Immature natural killer cell (primary cell): ENCODE measurements around the gene AZGP1. TPM values are rescaled to one million over a fixed set of nuclear protein-coding genes. Genes with fewer than 3 reads are reported as not detected.
"Not testable (repeated sequence)": the region's sequence is repeated elsewhere in the genome, so short reads cannot be mapped to it uniquely, and the experiment has no call there.

Experiments used
- DNase-seq, 3 donors: peaks; one replicate each; pipeline ENCODE4 v3.0.0; 2022; ENCODE audit warnings: mixed read lengths in 1 of 3
- H3K27ac Mint-ChIP-seq, 6 donors: one replicate each; pipeline ENCODE4 v1.8.0; 2020; ENCODE audit warnings: mixed read lengths in 6 of 6, mild to moderate bottlenecking in 5 of 6, inconsistent platforms in 4 of 6, moderate library complexity in 3 of 6
- H3K27me3 Mint-ChIP-seq, 3 donors: one replicate each; pipeline ENCODE4 v1.8.0; 2020 to 2021; ENCODE audit warnings: low read depth in 3 of 3, mild to moderate bottlenecking in 3 of 3, mixed read lengths in 3 of 3, moderate library complexity in 3 of 3, inconsistent platforms in 1 of 3
- H3K36me3 Mint-ChIP-seq, 3 donors: one replicate each; pipeline ENCODE4 v1.8.0; 2020; ENCODE audit warnings: mixed read lengths in 3 of 3, inconsistent platforms in 2 of 3, mild to moderate bottlenecking in 2 of 3
- H3K4me1 Mint-ChIP-seq, 2 donors: one replicate each; pipeline ENCODE4 v1.8.0; 2020; ENCODE audit warnings: inconsistent platforms in 2 of 2, mild to moderate bottlenecking in 2 of 2, mixed read lengths in 2 of 2, moderate library complexity in 1 of 2
- H3K4me3 Mint-ChIP-seq, 5 donors: one replicate each; pipeline ENCODE4 v1.8.0; 2020; ENCODE audit warnings: mild to moderate bottlenecking in 5 of 5, mixed read lengths in 5 of 5, inconsistent platforms in 3 of 5, moderate library complexity in 3 of 5
- H3K9me3 Mint-ChIP-seq, 6 donors: one replicate each; pipeline ENCODE4 v1.8.0; 2020; ENCODE audit warnings: mild to moderate bottlenecking in 6 of 6, mixed read lengths in 6 of 6, inconsistent platforms in 4 of 6, moderate library complexity in 3 of 6
- polyA plus RNA-seq, 3 donors: library from polyadenylated mRNA; unstranded; fragments of 300-500 nt; fragmentation: Illumina TruSeq; gene quantifications; one replicate each; pipeline ENCODE4 v1.2.3, GENCODE V29; 2021

AZGP1 gene
- not detected for polyA plus RNA-seq

GRCh38 chr7:99975782-99976521, at the start of gene AZGP1:
AZGP1 (minus strand) TSS chr7:99976031; CDS start chr7:99976020, 11 bp downstream.
- Mint-ChIP-seq H3K27ac (no peak within 1 kb of the TSS), H3K4me3 (no peak within 1 kb of the TSS), H3K4me1 (no peaks in the 10 kb centered on the region), H3K9me3 (no peaks in the 10 kb centered on the region), H3K36me3 (no peaks in the 10 kb centered on the region), H3K27me3 (peaks cover 5 to 13% (median 9%) of the 10 kb centered on the region in 3 donors)
- DNase-seq = no peak

- no peaks in the 10 kb centered on the region for H3K9me3 Mint-ChIP-seq
- H3K27ac Mint-ChIP-seq = no peak overlapping the region
- DNase-seq = no peak
Measured at GRCh38 chr7:100024020-100024619, 48.3 kb upstream of the AZGP1 start.

GRCh38 chr7:100023526-100023925, 47.7 kb upstream of the AZGP1 start:
- peaks cover 10 to 11% of the 10 kb centered on the region in 2 donors for H3K4me1 Mint-ChIP-seq
- H3K36me3 Mint-ChIP-seq = peaks cover 4 to 21% (median 6%) of the 10 kb centered on the region in 3 donors
- H3K4me3 Mint-ChIP-seq = no peak overlapping the region
- H3K27me3 Mint-ChIP-seq = peaks cover 0 to 2% (median under 1%) of the 10 kb centered on the region in 3 donors
- H3K9me3 Mint-ChIP-seq = no peaks in the 10 kb centered on the region
- H3K27ac Mint-ChIP-seq = no peak overlapping the region
- no peak for DNase-seq

More at GRCh38 chr7:100024020-100024619, 48.3 kb upstream of the AZGP1 start:
- peaks cover 0 to 2% (median 0%) of the 10 kb centered on the region in 3 donors for H3K27me3 Mint-ChIP-seq
- H3K4me1 Mint-ChIP-seq = peaks cover 7 to 11% of the 10 kb centered on the region in 2 donors
- H3K36me3 Mint-ChIP-seq = peaks cover 4 to 21% (median 6%) of the 10 kb centered on the region in 3 donors
- no peak overlapping the region for H3K4me3 Mint-ChIP-seq

GRCh38 chr7:100022621-100023020, 46.8 kb upstream of the AZGP1 start:
- DNase-seq = no peak
- H3K27ac Mint-ChIP-seq = no peak overlapping the region
- H3K9me3 Mint-ChIP-seq = no peaks in the 10 kb centered on the region
- peaks cover 6 to 21% (median 6%) of the 10 kb centered on the region in 3 donors for H3K36me3 Mint-ChIP-seq
- peaks cover 0 to 4% (median 2%) of the 10 kb centered on the region in 3 donors for H3K27me3 Mint-ChIP-seq
- peaks cover 15 to 19% of the 10 kb centered on the region in 2 donors for H3K4me1 Mint-ChIP-seq
- no peak overlapping the region for H3K4me3 Mint-ChIP-seq

GRCh38 chr7:100021297-100021696, 45.5 kb upstream of the AZGP1 start:
- Mint-ChIP-seq H3K27ac (peak overlapping the region in 2 of 6 donors; percentile 7 to 29), H3K4me3 (no peak overlapping the region), H3K4me1 (peaks cover 26 to 31% of the 10 kb centered on the region in 2 donors), H3K27me3 (peaks cover 0 to 4% (median 4%) of the 10 kb centered on the region in 3 donors), H3K36me3 (peaks cover 6 to 21% (median 6%) of the 10 kb centered on the region in 3 donors), H3K9me3 (no peaks in the 10 kb centered on the region)
- no peak for DNase-seq

- Mint-ChIP-seq H3K27ac (peak overlapping the region in 4 of 6 donors; percentile 4 to 60 (median 36)), H3K27me3 (peaks cover 4 to 9% (median 7%) of the 10 kb centered on the region in 3 donors), H3K36me3 (peaks cover 6 to 16% (median 6%) of the 10 kb centered on the region in 3 donors), H3K9me3 (no peaks in the 10 kb centered on the region), H3K4me3 (no peak overlapping the region), H3K4me1 (peaks cover 36 to 41% of the 10 kb centered on the region in 2 donors)
- no peak for DNase-seq
Measured at GRCh38 chr7:100019908-100020307, 44.1 kb upstream of the AZGP1 start.

- peak overlapping the region in 5 of 6 donors; percentile 24 to 64 (median 34) for H3K27ac Mint-ChIP-seq
- H3K4me1 Mint-ChIP-seq = peaks cover 37 to 41% of the 10 kb centered on the region in 2 donors
- H3K36me3 Mint-ChIP-seq = peaks cover 0 to 3% (median 3%) of the 10 kb centered on the region in 3 donors
- no peak for DNase-seq
- peak overlapping the region in 1 of 5 donors; percentile 7 for H3K4me3 Mint-ChIP-seq
- peaks cover 4 to 9% (median 7%) of the 10 kb centered on the region in 3 donors for H3K27me3 Mint-ChIP-seq
- H3K9me3 Mint-ChIP-seq = no peaks in the 10 kb centered on the region
Measured at GRCh38 chr7:100017875-100018274, 42.0 kb upstream of the AZGP1 start.

GRCh38 chr7:100017300-100017699, 41.5 kb upstream of the AZGP1 start:
- peaks cover 4 to 9% (median 7%) of the 10 kb centered on the region in 3 donors for H3K27me3 Mint-ChIP-seq
- no peak for DNase-seq
- H3K36me3 Mint-ChIP-seq = peaks cover 0 to 3% (median 0%) of the 10 kb centered on the region in 3 donors
- peak overlapping the region in 4 of 6 donors; percentile 33 to 64 (median 42) for H3K27ac Mint-ChIP-seq
- peak overlapping the region in 2 of 5 donors; percentile 7 to 47 for H3K4me3 Mint-ChIP-seq
- H3K9me3 Mint-ChIP-seq = no peaks in the 10 kb centered on the region
- peaks cover 37 to 41% of the 10 kb centered on the region in 2 donors for H3K4me1 Mint-ChIP-seq

- Mint-ChIP-seq H3K4me3 (peak overlapping the region; percentile 89 to 97 (median 93)), H3K4me1 (peaks cover 36 to 41% of the 10 kb centered on the region in 2 donors), H3K9me3 (no peaks in the 10 kb centered on the region), H3K36me3 (peaks cover 0 to 3% (median 0%) of the 10 kb centered on the region in 3 donors), H3K27ac (peak overlapping the region; percentile 93 to 98 (median 97)), H3K27me3 (peaks cover 4 to 9% (median 7%) of the 10 kb centered on the region in 3 donors)
- no peak for DNase-seq
Measured at GRCh38 chr7:100016215-100016901, 40.5 kb upstream of the AZGP1 start.

GRCh38 chr7:100015232-100016214, 39.7 kb upstream of the AZGP1 start, which contains the start of gene ZKSCAN1:
ZKSCAN1 (plus strand) TSS chr7:100015596; CDS start chr7:100023507, 7,911 bp downstream.
- peak within 1 kb of the TSS; percentile 93 to 98 (median 97) for H3K27ac Mint-ChIP-seq
- peak within 1 kb of the TSS; percentile 91 to 97 (median 93) for H3K4me3 Mint-ChIP-seq
- peaks cover 5 to 9% (median 8%) of the 10 kb centered on the region in 3 donors for H3K27me3 Mint-ChIP-seq
- peaks cover 0 to 3% (median 0%) of the 10 kb centered on the region in 3 donors for H3K36me3 Mint-ChIP-seq
- peaks cover 35 to 39% of the 10 kb centered on the region in 2 donors for H3K4me1 Mint-ChIP-seq
- DNase-seq = peak; percentile 83 to 87 (median 87)
- no peaks in the 10 kb centered on the region for H3K9me3 Mint-ChIP-seq

- Mint-ChIP-seq H3K27ac (no peak overlapping the region), H3K36me3 (peaks cover 0 to 3% (median 0%) of the 10 kb centered on the region in 3 donors), H3K4me1 (peaks cover 27 to 29% of the 10 kb centered on the region in 2 donors), H3K27me3 (peaks cover 5 to 9% (median 7%) of the 10 kb centered on the region in 3 donors), H3K4me3 (no peak overlapping the region), H3K9me3 (no peaks in the 10 kb centered on the region)
- DNase-seq = no peak
Measured at GRCh38 chr7:100013328-100013676, 37.5 kb upstream of the AZGP1 start.

- H3K27me3 Mint-ChIP-seq, DNase-seq, H3K9me3 Mint-ChIP-seq, H3K27ac Mint-ChIP-seq, H3K4me3 Mint-ChIP-seq, H3K36me3 Mint-ChIP-seq: not testable (repeated sequence)
- H3K4me1 Mint-ChIP-seq = peaks cover 23% of the 10 kb centered on the region in 2 donors
Measured at GRCh38 chr7:100012385-100013327, 36.8 kb upstream of the AZGP1 start.
